ENCODE results near the gene TRPC1. TPM values are rescaled to one million over a fixed set of nuclear protein-coding genes. Genes with fewer than 3 reads are reported as not detected.
A peak's percentile ranks its signal among the peaks of the same experiment; 100 is the strongest.

TRPC1 gene
- total RNA-seq, 1 donor from 2014 or later: 10.7 TPM

DNA sequence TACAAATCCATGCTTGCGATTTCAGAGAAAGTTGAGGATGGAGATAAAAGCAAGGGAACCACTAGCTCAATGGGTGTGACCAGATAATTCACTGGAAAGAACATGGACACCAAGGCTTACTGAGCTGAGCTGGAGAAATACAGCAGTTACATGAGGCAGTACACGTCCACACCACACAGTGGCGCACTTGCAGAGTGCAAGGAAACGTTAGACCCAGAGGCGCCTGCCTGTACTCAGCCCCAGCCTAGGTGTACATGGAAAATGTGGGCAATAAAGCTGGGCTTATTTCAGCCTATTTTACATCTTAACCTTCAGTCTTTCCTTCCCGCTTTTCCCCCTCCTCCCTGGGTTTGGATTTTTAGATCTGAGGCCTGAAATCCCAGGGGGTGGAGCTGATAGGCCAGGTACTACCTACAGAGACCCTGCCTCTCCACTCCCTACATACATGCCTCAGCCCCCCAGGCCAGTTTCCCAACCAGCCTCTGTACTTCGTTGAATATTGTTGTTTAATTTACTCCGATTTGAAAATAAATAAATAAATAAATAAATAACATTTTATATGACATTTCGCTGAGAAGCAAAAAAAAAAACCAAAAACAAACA, 105.0 kb downstream of the TRPC1 start:
- peak; percentile 50 for DNase-seq (ENCODE audit: extremely low read depth, low read depth, low spot score)

DNA sequence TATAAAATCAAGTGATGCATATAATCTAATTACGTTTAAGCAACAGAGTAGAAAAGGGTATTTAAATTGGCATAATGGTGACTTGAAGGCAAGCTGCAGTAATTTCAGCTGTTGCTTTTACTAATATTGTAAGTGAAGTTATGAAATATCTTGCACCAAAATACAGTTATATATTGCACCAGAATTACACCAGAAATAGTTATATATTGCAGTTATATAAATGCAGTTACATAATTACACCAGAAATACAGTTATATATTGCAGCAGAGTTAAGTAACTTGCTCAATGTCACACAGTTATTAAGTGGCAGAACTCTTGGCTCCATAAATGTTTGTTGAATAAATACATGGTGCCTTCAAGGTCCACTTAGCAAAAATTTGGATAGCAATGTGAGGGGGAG, 113.7 kb downstream of the TRPC1 start:
- no peak for DNase-seq (ENCODE audit: extremely low read depth, low read depth, low spot score)

DNA sequence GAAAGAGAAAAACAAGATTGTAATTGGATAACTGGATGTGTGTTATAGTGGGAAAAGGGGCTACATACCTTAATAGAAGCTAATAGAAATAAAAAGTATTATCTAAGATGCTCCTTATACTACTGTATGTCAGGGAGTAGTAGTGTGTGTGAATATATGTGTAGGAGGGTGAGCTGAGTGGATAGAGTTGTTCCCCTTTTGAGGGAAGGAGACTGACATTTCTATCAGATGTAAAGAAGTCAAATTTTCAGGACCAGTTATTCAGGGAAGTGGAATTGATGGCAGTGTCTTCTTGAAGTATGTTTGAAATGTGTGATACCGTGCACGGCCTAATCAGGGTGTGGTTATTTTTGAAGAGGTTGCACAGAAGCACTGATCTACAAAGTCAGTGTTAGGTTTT, 116.0 kb downstream of the TRPC1 start:
- no peak for DNase-seq (ENCODE audit: extremely low read depth, low read depth, low spot score)

DNA sequence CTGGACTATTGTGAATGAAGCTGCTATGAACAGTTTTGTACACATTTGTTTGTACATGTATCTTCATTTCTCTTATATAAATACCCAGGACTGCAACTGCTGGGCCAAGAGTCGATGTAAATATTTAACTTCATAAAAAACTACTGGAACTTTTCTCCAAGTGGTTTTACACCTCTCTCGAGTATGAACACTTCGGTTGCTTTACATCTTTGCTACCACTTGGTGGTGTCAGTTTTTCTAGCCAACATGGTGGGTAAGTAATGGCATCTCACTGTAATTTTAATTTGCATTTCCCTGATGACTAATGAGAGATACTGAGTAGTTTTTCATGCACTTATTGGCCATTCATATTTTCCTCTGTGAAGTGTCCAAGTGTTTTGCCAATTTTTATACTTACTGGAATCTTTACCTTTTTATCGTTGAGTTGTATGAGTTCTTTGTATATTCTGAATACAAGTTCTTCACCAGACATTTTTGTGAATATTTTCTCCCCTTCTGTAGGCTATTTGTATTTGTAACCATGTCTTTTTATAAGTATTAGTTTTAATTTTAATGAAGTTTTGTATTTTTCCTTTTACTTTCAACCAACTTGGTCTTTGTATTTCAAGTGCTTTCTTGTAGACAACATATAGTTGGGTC, 120.6 kb downstream of the TRPC1 start:
- peak; percentile 18 for DNase-seq (ENCODE audit: extremely low read depth, low read depth, low spot score)

DNA sequence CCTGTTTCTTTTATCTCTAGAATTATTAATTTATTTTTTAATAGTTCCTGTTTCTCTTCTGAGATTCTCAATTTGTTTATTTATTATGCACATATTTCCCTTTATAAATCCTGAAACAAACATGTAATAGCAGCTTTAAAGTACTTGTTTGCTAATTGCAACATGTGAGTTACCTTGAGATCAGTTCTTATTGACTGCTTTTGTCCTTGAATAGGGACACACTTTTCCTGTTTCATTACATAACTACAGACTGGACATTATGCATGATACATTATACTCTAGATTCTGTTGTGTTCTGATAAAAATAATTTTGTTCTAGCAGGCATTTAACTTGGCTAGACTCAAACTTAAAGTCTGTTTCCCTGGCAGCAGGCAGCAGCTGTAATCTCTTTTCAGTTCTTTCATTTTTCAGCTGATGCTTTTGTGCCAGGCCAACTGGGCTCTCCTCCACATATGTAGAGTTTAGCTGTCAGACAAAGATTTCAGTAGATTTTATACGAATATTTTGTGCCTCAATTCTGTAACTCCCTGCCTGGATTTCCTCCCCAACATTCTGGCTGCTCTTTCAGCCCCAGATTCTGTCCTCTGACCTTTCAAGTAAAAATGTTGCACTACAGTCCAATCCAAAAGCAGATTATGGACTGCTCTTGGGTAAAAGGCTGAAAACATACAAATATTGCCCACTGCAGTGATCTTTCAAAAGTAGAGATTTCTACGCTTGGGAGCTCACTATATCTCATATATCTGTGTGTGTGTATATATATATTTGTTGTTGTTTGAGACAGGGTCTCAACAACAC, 123.1 kb downstream of the TRPC1 start:
- DNase-seq (ENCODE audit: extremely low read depth, low read depth, low spot score): no peak

DNA sequence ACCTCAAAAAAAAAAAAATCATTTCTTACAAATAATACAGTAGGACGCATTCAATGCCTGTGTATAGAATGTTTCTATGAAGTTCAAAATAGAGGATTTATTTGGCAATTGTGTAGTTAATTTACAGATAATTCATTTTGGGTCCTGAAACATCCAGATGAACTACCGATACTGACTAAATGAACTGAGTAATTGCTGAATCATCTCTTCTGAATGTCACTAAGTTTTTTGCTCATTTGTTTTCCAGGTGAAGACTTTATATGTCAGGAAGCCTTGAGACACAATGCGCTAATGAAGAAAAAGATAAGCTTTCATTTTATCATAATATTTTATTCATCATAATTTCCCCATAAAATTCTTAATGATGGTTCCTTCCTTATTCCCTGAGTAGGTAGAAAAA, 125.3 kb downstream of the TRPC1 start:
- DNase-seq (ENCODE audit: extremely low read depth, low read depth, low spot score): no peak

DNA sequence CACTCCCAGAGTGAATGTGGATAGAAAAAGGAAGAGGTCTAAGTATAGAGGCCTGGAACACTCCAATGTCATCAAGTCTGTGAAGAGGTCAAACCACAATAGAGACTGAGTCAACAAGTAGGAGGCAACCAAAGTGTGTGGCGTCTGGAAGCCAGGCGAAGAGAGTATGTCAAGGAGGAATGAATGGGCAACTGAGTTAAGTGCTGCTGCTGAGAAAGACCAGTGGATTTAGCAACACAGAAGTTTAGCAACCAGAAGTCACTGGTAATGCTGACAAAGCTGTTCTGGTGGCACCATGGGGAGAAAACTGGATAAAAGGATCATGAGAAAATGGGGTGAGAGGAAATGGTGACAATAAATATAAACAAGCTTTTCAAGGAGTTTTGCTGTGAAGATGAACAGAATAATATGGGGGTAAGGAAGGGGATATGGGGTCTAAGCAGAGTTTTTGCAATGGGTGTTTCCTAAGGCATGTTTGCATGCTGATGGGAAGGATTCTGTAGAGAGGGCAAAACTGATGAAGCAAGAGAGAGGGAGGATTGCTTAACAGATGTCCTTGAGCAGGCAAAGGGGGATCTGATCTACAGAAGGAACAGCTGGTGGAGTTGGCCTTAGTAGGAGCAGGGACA, 126.7 kb downstream of the TRPC1 start:
- no peak for DNase-seq (ENCODE audit: extremely low read depth, low read depth, low spot score)

DNA sequence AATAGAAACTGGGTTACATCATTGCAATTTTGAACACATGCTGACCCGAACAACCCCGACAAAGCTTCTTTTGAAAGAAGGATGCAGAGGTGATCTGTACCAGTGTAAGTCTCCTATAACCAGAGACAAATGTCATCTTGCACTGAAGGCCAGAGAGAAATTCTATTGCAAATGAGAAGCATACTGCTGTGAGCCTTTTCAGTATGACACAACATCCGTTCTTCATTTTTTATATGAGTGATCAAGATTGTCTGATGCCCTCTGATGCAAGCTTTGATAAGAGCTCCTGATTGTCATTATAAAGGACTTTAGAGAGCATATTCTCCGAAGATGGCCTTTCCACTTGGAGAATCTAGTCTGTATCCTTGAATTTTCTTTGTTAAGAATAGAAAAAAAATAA, 128.2 kb downstream of the TRPC1 start:
- no peak for DNase-seq (ENCODE audit: extremely low read depth, low read depth, low spot score)

DNA sequence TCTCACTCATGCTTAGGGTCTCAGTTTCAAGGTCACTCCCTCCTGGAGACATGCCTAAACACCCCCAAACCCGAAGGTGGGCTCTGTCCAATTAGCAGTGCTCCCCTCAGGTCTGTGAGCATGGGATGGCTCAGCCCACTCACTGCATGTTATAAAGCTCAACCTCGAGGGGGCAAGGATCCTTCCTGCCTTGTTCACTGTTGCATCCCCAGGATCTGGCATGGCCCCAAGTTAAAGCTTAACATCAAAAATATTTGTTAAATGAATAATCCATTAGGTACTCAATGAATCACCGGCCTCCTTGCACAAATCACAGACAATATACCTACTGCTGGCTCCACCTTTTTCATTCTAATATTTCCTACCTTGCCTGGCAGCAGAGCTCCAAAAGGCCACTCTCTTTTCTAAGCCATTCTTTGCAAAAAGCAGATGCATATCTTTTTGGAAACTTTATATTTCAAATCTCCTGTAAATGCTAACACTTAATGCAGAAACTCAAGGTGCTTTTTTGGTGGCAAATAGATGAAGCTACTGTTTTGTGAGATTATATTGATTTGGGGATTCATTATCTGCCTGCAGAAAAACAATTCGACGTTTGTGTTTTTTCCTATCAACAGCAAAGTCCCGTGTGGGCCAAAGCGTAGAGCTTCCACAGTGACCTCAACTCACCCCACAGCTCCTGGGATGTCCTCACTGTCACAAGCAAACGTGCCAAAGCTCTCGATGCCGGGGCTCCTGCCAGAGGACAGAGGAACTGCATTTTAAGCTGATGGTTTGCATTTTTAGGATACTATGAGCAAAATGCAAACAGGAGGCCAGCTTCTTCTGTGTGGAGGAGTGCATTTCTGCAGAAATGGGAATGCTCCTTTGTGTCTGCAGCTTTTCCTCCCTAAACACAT, 129.7 kb downstream of the TRPC1 start:
- DNase-seq (ENCODE audit: extremely low read depth, low read depth, low spot score): no peak

DNA sequence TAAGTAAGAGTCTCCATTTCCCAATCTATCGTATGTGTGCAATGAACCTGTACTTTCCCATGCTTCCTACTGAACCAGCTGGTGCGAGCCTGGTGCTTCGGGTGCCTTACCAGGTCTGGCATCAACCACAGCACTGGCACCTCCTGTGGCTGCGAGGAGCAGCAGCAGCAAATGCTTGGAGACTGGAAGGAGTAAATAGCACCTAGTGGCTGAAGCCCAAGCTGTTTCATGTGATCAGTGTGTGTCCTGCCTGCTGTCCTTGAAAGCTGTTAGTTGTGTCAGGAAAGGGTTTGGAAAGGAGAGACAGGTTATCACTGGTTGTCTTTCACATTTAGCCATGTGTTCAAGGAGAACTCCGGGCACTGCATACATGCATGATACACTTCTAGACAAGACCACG, 133.2 kb downstream of the TRPC1 start:
- DNase-seq (ENCODE audit: extremely low read depth, low read depth, low spot score): no peak

Other genes starting within 250 kb of the TRPC1 start
- 19.5 and 27.6 TPM in 2 replicates for gene ATR, start 145.3 kb upstream of the TRPC1 start, total RNA-seq
- 0.82 and 2.9 TPM in 2 replicates for gene PLS1, start 127.6 kb upstream of the TRPC1 start, total RNA-seq
- gene PCOLCE2, start 165.0 kb downstream of the TRPC1 start, total RNA-seq: 0.58 and 1.1 TPM in 2 replicates
- not detected in 2 replicates for gene PAQR9, start 239.6 kb downstream of the TRPC1 start, total RNA-seq